SU-DHL-6 (cell line): ENCODE measurements around the gene C12orf56.

Source experiments
- H2AFZ ChIP-seq: fragments of 200-600 bp; sonication (generic); 2 replicates; pipeline ENCODE4 v1.6.1; 2014; ENCODE audit warnings: low read depth, mild to moderate bottlenecking, moderate library complexity, mixed read lengths, antibody characterized with exemption, low read length; ENCODE audit not compliant: severe bottlenecking
- H3F3A ChIP-seq: fragments of 200-600 bp; shearing (Covaris generic); 2 replicates; pipeline ENCODE4 v1.6.0; 2016; ENCODE audit warnings: antibody characterized with exemption, mild to moderate bottlenecking; ENCODE audit not compliant: insufficient read depth
- H3K27ac ChIP-seq: fragments of 200-600 bp; sonication (generic); 2 replicates; pipeline ENCODE4 v1.5.1; 2016; ENCODE audit warnings: low read depth, mild to moderate bottlenecking, low read length, moderate library complexity, mixed read lengths
- H3K27me3 ChIP-seq: fragments of 200-600 bp; sonication (generic), shearing (Covaris generic); 2 replicates; pipeline ENCODE4 v1.6.0; 2014; ENCODE audit warnings: mild to moderate bottlenecking, low read length
- H3K36me3 ChIP-seq: fragments of 200-600 bp; sonication (generic); 2 replicates; pipeline ENCODE4 v1.6.1; 2014; ENCODE audit warnings: mild to moderate bottlenecking, low read length, mixed read lengths
- H3K4me2 ChIP-seq: fragments of 300-600, 200-600 bp; shearing (Covaris generic), sonication (generic); 2 replicates; pipeline ENCODE4 v1.6.0; 2014; ENCODE audit warnings: low read length, low read depth, mild to moderate bottlenecking; ENCODE audit not compliant: poor library complexity, severe bottlenecking
- H3K4me3 ChIP-seq: fragments of 200-600 bp; sonication (generic); 2 replicates; pipeline ENCODE4 v1.5.1; 2014; ENCODE audit warnings: antibody characterized with exemption, low read length, mild to moderate bottlenecking, mixed read lengths; ENCODE audit not compliant: insufficient read depth, poor library complexity, severe bottlenecking
- H3K79me2 ChIP-seq: fragments of 200-600 bp; sonication (generic); 2 replicates; pipeline ENCODE4 v1.6.1; 2014; ENCODE audit warnings: mild to moderate bottlenecking, low read length, moderate library complexity; ENCODE audit not compliant: insufficient read depth
- H3K9ac ChIP-seq: fragments of 200-600 bp; sonication (generic); 2 replicates; pipeline ENCODE4 v1.7.0; 2014; ENCODE audit warnings: mild to moderate bottlenecking, low read length
- H3K9me2 ChIP-seq: fragments of 200-600 bp; sonication (generic); replicated peaks from 2 replicates; pipeline ENCODE4 v1.6.1; 2014; ENCODE audit warnings: low read length; ENCODE audit not compliant: insufficient read depth
- H3K9me3 ChIP-seq: fragments of 200-600 bp; sonication (generic); 2 replicates; pipeline ENCODE4 v1.6.1; 2014; ENCODE audit warnings: low read length, mixed read lengths; ENCODE audit not compliant: insufficient read depth
- H4K20me1 ChIP-seq: fragments of 200-600 bp; sonication (generic); 2 replicates; pipeline ENCODE4 v1.6.1; 2014; ENCODE audit warnings: low read depth, mild to moderate bottlenecking, antibody characterized with exemption, low read length, moderate library complexity, mixed read lengths
- EZH2phosphoT487 ChIP-seq: fragments of 200-600 bp; sonication (generic), shearing (Covaris generic); conservative IDR thresholded peaks from 2 replicates; pipeline ENCODE4 v1.6.1; 2018; ENCODE audit warnings: mild to moderate bottlenecking, antibody characterized with exemption, low read length, moderate library complexity, mixed read lengths
- TF ChIP-seq, protein P1 (sequence below): fragments of 200-600 bp; sonication (generic); IDR thresholded peaks from one replicate; pipeline ENCODE4 v1.5.1; 2017; ENCODE audit warnings: antibody characterized with exemption, mild to moderate bottlenecking, low read length, moderate library complexity; ENCODE audit not compliant: insufficient read depth, poor library complexity, severe bottlenecking

The C12orf56 gene

GRCh38 chr12:64387197-64387816 is 3.3 kb downstream of the C12orf56 start:
- Histone ChIP-seq H3K4me2 (no peak overlapping the region), H3K27me3 (no peaks in the 10 kb centered on the region), H4K20me1 (no peaks in the 10 kb centered on the region), H3K9ac (no peak overlapping the region), H3F3A (no peaks in the 10 kb centered on the region), H3K27ac (no peak overlapping the region), H3K9me3 (no peaks in the 10 kb centered on the region), H3K36me3 (no peaks in the 10 kb centered on the region), H2AFZ (no peak overlapping the region), H3K9me2 (no peaks in the 10 kb centered on the region), H3K4me3 (no peak overlapping the region), H3K79me2 (no peaks in the 10 kb centered on the region)
- TF ChIP-seq, protein P1, sequence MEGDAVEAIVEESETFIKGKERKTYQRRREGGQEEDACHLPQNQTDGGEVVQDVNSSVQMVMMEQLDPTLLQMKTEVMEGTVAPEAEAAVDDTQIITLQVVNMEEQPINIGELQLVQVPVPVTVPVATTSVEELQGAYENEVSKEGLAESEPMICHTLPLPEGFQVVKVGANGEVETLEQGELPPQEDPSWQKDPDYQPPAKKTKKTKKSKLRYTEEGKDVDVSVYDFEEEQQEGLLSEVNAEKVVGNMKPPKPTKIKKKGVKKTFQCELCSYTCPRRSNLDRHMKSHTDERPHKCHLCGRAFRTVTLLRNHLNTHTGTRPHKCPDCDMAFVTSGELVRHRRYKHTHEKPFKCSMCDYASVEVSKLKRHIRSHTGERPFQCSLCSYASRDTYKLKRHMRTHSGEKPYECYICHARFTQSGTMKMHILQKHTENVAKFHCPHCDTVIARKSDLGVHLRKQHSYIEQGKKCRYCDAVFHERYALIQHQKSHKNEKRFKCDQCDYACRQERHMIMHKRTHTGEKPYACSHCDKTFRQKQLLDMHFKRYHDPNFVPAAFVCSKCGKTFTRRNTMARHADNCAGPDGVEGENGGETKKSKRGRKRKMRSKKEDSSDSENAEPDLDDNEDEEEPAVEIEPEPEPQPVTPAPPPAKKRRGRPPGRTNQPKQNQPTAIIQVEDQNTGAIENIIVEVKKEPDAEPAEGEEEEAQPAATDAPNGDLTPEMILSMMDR = no peak
- TF ChIP-seq EZH2phosphoT487 = no peak

GRCh38 chr12:64385468-64385867 is 5.1 kb downstream of the C12orf56 start:
- Histone ChIP-seq H3K9me3 (no peaks in the 10 kb centered on the region), H3K27ac (no peak overlapping the region), H3K9ac (no peak overlapping the region), H3F3A (no peaks in the 10 kb centered on the region), H3K4me3 (no peak overlapping the region), H3K27me3 (no peaks in the 10 kb centered on the region), H4K20me1 (no peaks in the 10 kb centered on the region), H3K4me2 (no peak overlapping the region), H3K79me2 (no peaks in the 10 kb centered on the region), H3K36me3 (no peaks in the 10 kb centered on the region), H2AFZ (no peak overlapping the region), H3K9me2 (no peaks in the 10 kb centered on the region)
- TF ChIP-seq, protein P1 = no peak
- no peak for TF ChIP-seq EZH2phosphoT487

GRCh38 chr12:64385019-64385418 is 5.5 kb downstream of the C12orf56 start:
- Histone ChIP-seq H3K27ac (no peak overlapping the region), H3K9me2 (no peaks in the 10 kb centered on the region), H3K4me2 (no peak overlapping the region), H3K27me3 (no peaks in the 10 kb centered on the region), H3K4me3 (no peak overlapping the region), H4K20me1 (no peaks in the 10 kb centered on the region), H3K9ac (no peak overlapping the region), H3K79me2 (no peaks in the 10 kb centered on the region), H2AFZ (no peak overlapping the region), H3K36me3 (no peaks in the 10 kb centered on the region), H3K9me3 (no peaks in the 10 kb centered on the region), H3F3A (no peaks in the 10 kb centered on the region)
- TF ChIP-seq, protein P1 = no peak
- no peak for TF ChIP-seq EZH2phosphoT487
